Measurements from ENCODE around the gene LDLRAD4. TPM values are rescaled to one million over a fixed set of nuclear protein-coding genes. Genes with fewer than 3 reads are reported as not detected.

Gene LDLRAD4
- total RNA-seq, 3 donors from 2014 or later: 17.5 to 20.4 (median 18.3) TPM

DNA sequence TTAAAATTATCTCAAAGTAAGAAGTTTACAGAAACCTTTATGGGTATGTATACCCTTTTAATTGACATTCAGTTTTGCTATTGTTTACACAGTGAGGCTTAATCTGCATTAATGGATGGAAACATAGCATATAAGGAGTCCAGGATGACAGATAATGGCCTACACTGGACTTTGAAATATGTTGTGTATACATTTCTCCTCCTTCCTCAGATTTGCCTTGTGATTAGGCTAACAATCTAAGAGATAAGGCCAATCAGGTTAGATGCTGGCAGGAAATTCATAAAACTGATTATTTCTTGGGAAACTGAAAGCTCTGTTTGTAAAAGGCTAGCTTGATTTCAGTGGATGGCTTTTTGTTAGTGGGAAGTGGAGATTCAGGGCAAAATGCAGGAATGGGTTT, 191.9 kb downstream of the LDLRAD4 start:
- ATAC-seq (no peak), DNase-seq (no peak)
- peaks cover 3% of the 10 kb centered on the region for H3K4me1 Mint-ChIP-seq (ENCODE audit: low read depth)
- no peak overlapping the region for H3K4me3 Mint-ChIP-seq
- peaks cover 18% of the 10 kb centered on the region for H3K36me3 Mint-ChIP-seq (ENCODE audit: insufficient read depth)
- H3K27me3 Mint-ChIP-seq (ENCODE audit: low read depth): no peaks in the 10 kb centered on the region
- H3K9me3 Mint-ChIP-seq: peaks cover 5% of the 10 kb centered on the region

DNA sequence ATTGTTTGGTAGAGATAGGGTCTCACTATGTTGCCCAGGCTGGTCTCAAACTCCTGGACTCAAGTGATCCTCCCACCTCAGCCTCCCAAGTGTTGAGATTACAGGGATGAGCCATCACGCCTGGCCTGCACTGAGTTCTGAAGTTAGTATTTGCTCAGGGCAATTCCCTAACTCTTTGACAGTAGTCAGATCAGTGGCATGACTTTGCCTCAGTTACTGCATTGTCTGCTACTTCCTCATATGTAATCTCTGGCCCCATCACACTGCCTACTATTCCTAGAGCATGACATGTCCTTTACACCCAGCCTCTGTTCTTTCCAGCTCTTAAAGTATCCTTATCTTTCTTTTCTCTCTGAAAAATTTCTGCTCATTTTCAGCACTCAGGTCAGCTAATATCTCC, 193.5 kb downstream of the LDLRAD4 start:
- Mint-ChIP-seq H3K27me3 (ENCODE audit: low read depth) (no peaks in the 10 kb centered on the region), H3K9me3 (peaks cover 5% of the 10 kb centered on the region), H3K4me1 (ENCODE audit: low read depth) (peaks cover 11% of the 10 kb centered on the region), H3K4me3 (no peak overlapping the region), H3K36me3 (ENCODE audit: insufficient read depth) (peaks cover 18% of the 10 kb centered on the region)
- DNase-seq (no peak), ATAC-seq (no peak)

DNA sequence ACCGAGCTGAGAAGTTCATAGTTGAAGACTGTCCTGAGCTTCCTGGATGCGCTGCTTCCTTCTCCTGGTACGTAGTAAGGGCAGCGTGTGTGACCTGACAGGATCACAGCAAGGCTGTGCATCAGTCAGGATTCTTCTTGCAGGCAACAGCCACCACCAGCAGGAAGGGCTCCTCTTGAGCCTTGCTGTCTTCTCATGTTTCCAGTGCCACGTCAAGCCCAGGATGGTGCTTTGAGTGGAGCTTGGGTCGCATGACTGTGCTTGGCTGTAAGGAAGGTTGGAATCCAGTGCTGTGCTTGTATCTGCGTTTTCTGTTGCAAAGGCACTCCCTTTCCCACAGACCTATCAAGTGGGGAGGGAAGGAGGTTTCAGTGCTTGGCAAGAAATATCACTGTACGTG, 194.3 kb downstream of the LDLRAD4 start:
- Mint-ChIP-seq H3K4me1 (ENCODE audit: low read depth) (peaks cover 12% of the 10 kb centered on the region), H3K9me3 (peaks cover 5% of the 10 kb centered on the region), H3K4me3 (no peak overlapping the region), H3K36me3 (ENCODE audit: insufficient read depth) (peaks cover 18% of the 10 kb centered on the region), H3K27me3 (ENCODE audit: low read depth) (no peaks in the 10 kb centered on the region)
- ATAC-seq (no peak), DNase-seq (no peak)

DNA sequence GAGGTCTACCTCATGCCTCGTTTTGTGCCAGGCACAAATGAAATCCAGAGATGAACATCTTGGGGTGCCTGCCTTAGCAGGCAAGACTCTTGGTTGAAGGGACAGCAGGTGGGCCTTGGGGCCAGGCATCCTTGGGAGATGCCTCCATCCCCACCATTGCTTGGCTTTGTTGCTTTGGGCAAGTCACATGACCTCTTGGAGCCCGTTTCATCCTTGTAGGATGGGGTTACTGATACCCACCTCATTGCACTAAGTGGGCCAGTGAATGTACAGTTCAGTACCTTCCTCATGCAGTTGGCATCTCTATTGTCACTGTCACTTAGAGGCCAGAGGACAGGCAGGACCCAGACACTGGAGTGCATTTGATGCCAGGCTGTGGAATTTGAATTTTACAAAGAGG, 195.5 kb downstream of the LDLRAD4 start:
- no peak for ATAC-seq
- DNase-seq: no peak
- Mint-ChIP-seq H3K9me3 (peaks cover 5% of the 10 kb centered on the region), H3K4me3 (no peak overlapping the region), H3K27me3 (ENCODE audit: low read depth) (no peaks in the 10 kb centered on the region), H3K4me1 (ENCODE audit: low read depth) (peaks cover 12% of the 10 kb centered on the region), H3K36me3 (ENCODE audit: insufficient read depth) (peaks cover 16% of the 10 kb centered on the region)

DNA sequence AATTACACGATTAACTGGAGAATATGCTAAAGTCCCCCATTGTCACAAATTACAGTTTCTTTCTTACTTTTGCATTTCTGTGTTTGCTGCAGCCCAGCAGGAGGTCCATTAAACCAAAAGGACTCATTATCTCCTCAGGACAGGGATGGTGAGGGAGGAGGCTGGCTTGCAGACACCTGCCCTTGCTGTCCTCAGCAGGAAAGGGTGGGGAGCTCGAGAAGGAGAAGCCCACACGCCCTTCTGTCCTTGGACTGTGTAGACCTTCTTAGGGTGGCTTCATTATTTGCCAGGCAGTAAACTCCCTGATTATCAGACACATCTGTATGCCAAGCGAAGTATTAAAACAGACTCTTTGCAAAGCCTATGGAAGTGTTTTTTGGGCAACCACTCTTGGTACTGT, 196.0 kb downstream of the LDLRAD4 start:
- Mint-ChIP-seq H3K9me3 (peaks cover 5% of the 10 kb centered on the region), H3K4me3 (no peak overlapping the region), H3K4me1 (ENCODE audit: low read depth) (peaks cover 12% of the 10 kb centered on the region), H3K27me3 (ENCODE audit: low read depth) (no peaks in the 10 kb centered on the region), H3K36me3 (ENCODE audit: insufficient read depth) (peaks cover 16% of the 10 kb centered on the region)
- DNase-seq (no peak), ATAC-seq (no peak)

DNA sequence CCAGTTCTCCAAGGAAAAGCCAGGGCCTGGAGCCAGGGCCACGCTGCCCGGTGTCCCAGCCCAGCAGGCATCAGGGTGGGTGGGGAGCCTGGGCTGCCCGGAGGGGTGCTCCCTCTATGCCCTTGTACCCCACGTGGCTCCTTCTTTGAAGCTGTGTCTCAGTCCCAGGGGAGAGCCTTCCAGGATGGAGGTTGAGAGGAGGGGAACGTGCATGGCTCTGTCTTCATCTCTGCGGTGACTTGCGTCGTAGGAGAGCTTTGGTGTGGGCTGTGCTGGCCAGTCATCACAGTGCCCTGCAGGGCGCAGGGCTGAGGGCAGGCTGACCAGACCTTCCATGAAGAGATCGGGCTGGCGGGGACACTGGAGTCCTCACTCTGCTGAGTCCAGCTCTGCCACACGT, 197.2 kb downstream of the LDLRAD4 start:
- H3K36me3 Mint-ChIP-seq (ENCODE audit: insufficient read depth): peaks cover 8% of the 10 kb centered on the region
- peaks cover 5% of the 10 kb centered on the region for H3K9me3 Mint-ChIP-seq
- ATAC-seq: no peak
- DNase-seq: no peak
- H3K4me3 Mint-ChIP-seq: no peak overlapping the region
- H3K4me1 Mint-ChIP-seq (ENCODE audit: low read depth): peaks cover 17% of the 10 kb centered on the region
- no peaks in the 10 kb centered on the region for H3K27me3 Mint-ChIP-seq (ENCODE audit: low read depth)

DNA sequence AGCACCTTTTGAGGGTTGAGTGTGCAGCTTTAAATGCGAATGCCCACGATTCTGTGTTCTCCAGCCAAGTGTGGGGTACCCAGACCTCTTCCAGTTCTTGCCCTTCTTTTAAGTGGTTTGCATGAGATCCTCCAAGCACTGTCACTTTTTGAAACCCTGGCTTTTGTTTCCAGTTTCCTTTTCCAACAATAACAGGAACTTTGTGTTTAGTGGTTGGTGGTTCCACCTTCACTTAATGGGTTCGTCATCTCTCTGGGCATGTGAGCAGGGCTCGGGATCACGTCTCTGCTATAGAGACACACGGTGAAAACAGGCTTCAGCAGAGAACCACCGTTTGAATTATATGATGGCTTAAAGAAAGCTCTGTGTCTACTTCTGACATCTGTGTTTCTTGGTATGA, 197.6 kb downstream of the LDLRAD4 start:
- no peak overlapping the region for H3K4me3 Mint-ChIP-seq
- H3K27me3 Mint-ChIP-seq (ENCODE audit: low read depth): no peaks in the 10 kb centered on the region
- H3K9me3 Mint-ChIP-seq: peaks cover 5% of the 10 kb centered on the region
- DNase-seq (no peak), ATAC-seq (peak; percentile 66 to 82)
- peaks cover 21% of the 10 kb centered on the region for H3K4me1 Mint-ChIP-seq (ENCODE audit: low read depth)
- H3K36me3 Mint-ChIP-seq (ENCODE audit: insufficient read depth): peaks cover 8% of the 10 kb centered on the region

DNA sequence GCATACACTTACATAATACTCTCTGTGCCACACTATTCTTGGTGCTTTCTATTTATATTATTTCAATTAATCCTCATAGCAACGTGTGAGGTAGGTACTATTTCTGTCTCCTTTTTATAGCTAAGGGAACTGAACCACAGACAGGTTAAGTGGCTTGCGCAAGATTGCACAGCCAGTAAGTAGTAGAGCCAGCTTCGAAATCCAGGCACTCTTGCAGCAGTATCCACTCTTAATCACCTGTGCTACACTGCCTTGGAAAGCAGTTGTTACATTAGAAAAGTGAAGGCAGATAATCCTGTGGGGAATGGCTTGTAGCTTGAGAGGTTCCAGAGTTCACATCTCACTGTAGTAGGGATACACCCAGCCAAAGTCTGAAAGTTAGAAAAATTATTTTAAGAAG, 198.3 kb downstream of the LDLRAD4 start:
- H3K4me3 Mint-ChIP-seq: no peak overlapping the region
- DNase-seq: no peak
- ATAC-seq: no peak
- H3K4me1 Mint-ChIP-seq (ENCODE audit: low read depth): peaks cover 24% of the 10 kb centered on the region
- peaks cover 5% of the 10 kb centered on the region for H3K9me3 Mint-ChIP-seq
- no peaks in the 10 kb centered on the region for H3K27me3 Mint-ChIP-seq (ENCODE audit: low read depth)
- peaks cover 5% of the 10 kb centered on the region for H3K36me3 Mint-ChIP-seq (ENCODE audit: insufficient read depth)

DNA sequence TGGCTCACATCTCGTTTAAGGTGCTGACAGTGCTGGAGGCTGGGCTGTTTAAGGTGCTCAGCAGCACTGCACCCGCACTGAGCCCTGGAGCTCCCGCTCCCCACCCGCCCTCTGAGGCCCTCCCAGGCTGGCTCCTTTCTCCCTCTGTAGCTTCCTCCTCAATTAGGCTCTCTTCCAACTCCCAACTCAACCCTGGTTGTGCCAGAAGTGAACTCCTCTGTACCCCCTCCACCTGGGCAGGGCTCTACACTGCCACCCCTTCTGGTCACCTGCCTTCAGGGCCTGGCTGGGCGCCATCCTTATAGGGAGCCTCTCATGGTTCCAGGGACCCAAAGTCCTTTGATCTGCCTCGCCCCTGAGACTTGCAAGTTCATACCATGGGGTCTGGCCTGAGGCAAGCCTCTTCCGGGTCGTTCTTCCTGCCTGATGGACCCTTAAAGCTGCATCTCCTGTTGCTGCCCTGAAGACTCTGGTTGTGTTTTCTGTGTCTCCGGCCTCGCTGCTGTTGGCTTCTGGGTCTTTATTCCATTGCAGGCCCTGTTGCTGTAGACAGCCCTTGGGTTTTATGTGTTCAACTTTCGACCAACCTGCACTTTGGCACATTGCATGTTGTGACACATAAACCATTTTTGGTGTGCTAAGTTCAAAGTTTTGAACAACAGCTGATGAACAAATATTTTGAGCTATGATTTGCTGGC, 199.6 kb downstream of the LDLRAD4 start:
- DNase-seq (no peak), ATAC-seq (no peak)
- no peak overlapping the region for H3K4me3 Mint-ChIP-seq
- H3K4me1 Mint-ChIP-seq (ENCODE audit: low read depth): peaks cover 31% of the 10 kb centered on the region
- no peaks in the 10 kb centered on the region for H3K27me3 Mint-ChIP-seq (ENCODE audit: low read depth)
- no peaks in the 10 kb centered on the region for H3K36me3 Mint-ChIP-seq (ENCODE audit: insufficient read depth)
- H3K9me3 Mint-ChIP-seq: no peaks in the 10 kb centered on the region

DNA sequence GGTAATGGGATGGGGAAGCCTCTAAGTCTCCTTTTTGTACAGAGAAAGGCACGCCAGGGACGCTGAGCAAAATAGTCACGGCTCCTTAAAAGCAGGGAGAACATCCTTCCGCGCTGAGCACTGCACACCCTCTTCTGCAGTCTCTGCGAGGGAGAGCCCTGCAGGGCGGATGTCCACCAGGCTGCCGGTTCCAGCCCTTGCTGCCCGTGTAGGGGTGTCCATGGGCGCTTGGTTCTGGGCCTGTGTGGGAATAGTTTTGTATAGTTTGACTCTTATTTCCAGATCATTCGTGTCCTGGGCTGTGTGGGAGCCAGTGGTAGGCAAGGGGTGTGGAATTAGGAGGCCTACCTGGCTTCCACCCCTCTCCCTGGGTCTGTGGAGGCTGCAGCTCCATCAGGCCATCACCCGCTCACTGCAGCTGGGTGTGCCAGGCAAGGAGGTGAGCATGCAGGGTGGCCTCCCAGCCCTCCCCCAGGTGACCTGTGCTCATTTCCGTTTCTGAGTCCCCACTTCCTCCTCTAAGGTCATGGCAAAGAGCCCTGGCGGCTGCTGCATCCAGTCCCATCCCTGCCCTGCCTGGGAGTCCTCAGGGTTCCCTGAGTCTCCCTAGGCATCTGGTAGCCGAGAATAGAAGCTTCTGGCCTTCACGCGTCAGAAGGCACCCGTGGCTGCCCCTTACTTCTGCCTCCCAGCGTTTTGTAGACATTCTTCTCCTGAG, 202.6 kb downstream of the LDLRAD4 start:
- Mint-ChIP-seq H3K36me3 (ENCODE audit: insufficient read depth) (no peaks in the 10 kb centered on the region), H3K4me1 (ENCODE audit: low read depth) (peaks cover 42% of the 10 kb centered on the region), H3K9me3 (no peaks in the 10 kb centered on the region), H3K27me3 (ENCODE audit: low read depth) (no peaks in the 10 kb centered on the region), H3K4me3 (no peak overlapping the region)
- ATAC-seq (no peak), DNase-seq (no peak)

DNA sequence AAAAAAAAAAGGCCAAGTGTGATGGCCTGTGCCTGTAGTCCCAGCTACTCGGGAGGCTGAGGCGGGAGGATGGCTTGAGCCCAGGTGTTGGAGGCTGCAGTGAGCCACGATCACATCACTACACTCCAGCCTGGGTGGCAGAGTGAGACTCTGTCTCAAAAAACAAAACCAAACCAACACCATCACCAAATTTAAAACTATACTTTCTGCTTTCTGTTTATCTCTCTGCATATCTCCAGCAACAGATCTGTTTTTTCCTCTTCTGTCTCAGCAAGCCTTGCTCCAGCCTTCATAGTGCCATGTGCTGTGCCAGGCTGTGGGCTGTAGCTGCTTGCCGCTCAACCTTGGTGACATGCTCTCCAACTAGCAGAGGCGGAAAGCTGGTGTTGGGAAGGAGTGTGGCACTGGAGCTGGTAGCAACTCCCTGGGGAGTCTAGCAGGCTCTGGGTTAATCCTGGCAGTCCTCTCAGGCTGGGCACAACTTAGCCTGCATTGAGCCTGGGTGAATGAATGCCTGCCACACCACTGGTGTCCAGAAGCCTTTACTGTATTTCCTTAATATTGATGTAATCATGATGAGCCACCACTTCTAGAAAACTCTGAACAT, 204.1 kb downstream of the LDLRAD4 start:
- H3K27me3 Mint-ChIP-seq (ENCODE audit: low read depth): no peaks in the 10 kb centered on the region
- no peak for DNase-seq
- no peaks in the 10 kb centered on the region for H3K9me3 Mint-ChIP-seq
- peaks cover 40% of the 10 kb centered on the region for H3K4me1 Mint-ChIP-seq (ENCODE audit: low read depth)
- H3K36me3 Mint-ChIP-seq (ENCODE audit: insufficient read depth): no peaks in the 10 kb centered on the region
- no peak for ATAC-seq
- no peak overlapping the region for H3K4me3 Mint-ChIP-seq

DNA sequence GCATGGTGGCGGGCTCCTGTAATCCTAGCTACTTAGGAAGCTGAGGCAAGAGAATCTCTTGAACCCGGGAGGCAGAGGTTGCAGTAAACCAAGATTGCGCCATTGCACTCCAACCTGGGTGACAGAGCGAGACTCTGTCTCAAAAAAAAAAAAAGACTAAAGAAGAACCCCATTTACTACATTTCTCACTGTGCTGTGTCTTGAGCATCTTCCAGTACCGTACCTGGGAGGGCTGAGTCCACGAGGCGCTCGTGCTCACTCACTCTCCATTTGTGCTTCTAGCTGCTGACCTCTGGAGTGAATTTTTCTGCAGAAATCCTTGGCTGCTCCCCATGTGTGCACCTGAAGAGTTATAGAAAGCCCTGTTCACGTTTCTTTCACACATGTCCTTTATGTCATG, 204.8 kb downstream of the LDLRAD4 start:
- no peaks in the 10 kb centered on the region for H3K27me3 Mint-ChIP-seq (ENCODE audit: low read depth)
- no peaks in the 10 kb centered on the region for H3K9me3 Mint-ChIP-seq
- H3K4me3 Mint-ChIP-seq: no peak overlapping the region
- H3K36me3 Mint-ChIP-seq (ENCODE audit: insufficient read depth): no peaks in the 10 kb centered on the region
- peaks cover 42% of the 10 kb centered on the region for H3K4me1 Mint-ChIP-seq (ENCODE audit: low read depth)
- no peak for ATAC-seq
- DNase-seq: no peak

DNA sequence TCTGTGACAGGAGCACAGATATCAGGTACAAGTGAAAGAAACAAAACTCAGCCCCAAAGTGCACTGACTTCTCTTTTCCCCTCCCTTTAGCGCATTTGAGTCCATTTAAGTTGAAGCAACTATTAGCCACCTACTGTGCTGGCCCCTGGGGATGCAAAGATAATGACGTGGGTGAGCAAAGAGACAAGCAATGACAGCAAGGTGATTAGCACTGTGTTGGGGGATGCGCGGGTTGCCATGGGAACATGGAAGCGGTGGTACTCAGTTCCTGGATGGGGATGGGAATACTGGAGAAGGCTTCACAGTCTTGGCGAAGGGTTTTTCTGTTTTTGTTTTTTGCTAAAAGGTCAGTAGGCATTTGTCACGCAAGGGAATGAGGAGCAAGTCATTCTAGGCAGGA, 205.8 kb downstream of the LDLRAD4 start:
- no peak for ATAC-seq
- Mint-ChIP-seq H3K9me3 (no peaks in the 10 kb centered on the region), H3K36me3 (ENCODE audit: insufficient read depth) (no peaks in the 10 kb centered on the region), H3K4me3 (no peak overlapping the region), H3K27me3 (ENCODE audit: low read depth) (no peaks in the 10 kb centered on the region), H3K4me1 (ENCODE audit: low read depth) (peaks cover 42% of the 10 kb centered on the region)
- no peak for DNase-seq

DNA sequence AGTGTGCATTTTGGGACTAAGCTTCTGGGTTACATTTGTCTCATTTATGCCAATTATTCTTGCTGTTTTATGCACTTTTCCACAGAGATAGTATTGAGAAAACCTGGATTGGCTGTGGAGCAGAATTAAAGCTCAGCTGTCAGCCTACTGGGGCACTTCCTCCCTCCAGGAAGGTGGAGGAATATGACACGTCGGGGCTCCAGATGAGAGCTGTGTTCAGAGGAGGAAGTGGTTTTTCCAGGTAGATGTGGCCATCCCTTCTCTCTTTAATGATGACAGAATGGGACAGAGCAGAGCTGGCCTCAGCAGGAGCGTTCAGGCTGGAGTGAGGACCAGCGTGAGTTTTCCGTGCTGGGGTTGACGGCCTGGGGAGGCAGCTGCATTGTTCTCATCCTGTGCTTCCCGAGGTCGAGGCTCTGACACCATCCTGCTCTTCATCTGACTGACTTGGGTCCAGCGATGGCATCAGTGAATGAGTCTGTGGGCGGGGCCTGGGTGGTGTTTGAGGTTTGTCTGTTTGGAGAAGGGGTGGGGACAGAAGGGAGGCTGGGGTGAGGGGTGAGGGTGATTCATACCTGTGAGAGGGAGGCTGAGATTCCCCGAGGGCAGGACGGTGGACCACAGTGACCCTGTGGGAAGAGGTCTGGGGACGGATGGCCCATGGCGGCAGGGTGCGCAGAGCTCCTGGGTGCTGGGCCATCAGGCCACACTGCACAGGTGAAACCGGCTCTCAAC, 207.0 kb downstream of the LDLRAD4 start:
- Mint-ChIP-seq H3K4me3 (no peak overlapping the region), H3K36me3 (ENCODE audit: insufficient read depth) (no peaks in the 10 kb centered on the region), H3K9me3 (no peaks in the 10 kb centered on the region), H3K4me1 (ENCODE audit: low read depth) (peaks cover 39% of the 10 kb centered on the region), H3K27me3 (ENCODE audit: low read depth) (no peaks in the 10 kb centered on the region)
- ATAC-seq (peak; percentile 25 to 34), DNase-seq (no peak)
